HEK293T (cell line): ENCODE data around the gene TIMP2.
"Not testable (repeated sequence)": the region's sequence is repeated elsewhere in the genome, so short reads cannot be mapped to it uniquely, and the experiment has no call there.

ENCODE experiments used
- CTCF ChIA-PET: fragments of 350-600 bp; formaldehyde crosslinking; extraction: SDS; loops from one replicate; lab custom pipeline; 2021; ENCODE audit warnings: antibody characterized with exemption, inconsistent platforms; lab: Yijun Ruan, JAX
- POLR2A ChIA-PET: fragments of 350-600 bp; formaldehyde crosslinking; extraction: SDS; loops from one replicate; lab custom pipeline; 2020; ENCODE audit warnings: antibody characterized with exemption, inconsistent platforms; lab: Yijun Ruan, JAX
- DNase-seq: peaks from one replicate; pipeline ENCODE4 v3.0.0; 2012; ENCODE audit warnings: mixed read lengths; ENCODE audit errors: extremely low spot score
- ARNT ChIP-seq: fragments of 450-650 bp; IDR thresholded peaks from 2 replicates; pipeline ENCODE4 v1.6.1; 2017; ENCODE audit warnings: mild to moderate bottlenecking
- BHLHE40 ChIP-seq: fragments of 450-650 bp; IDR thresholded peaks from 2 replicates; pipeline ENCODE4 v1.6.1; 2016; ENCODE audit warnings: mild to moderate bottlenecking, moderate library complexity, borderline replicate concordance
- CTBP1 ChIP-seq: fragments of 450-650 bp; IDR thresholded peaks from 2 replicates; pipeline ENCODE4 v1.6.1; 2016; ENCODE audit warnings: borderline replicate concordance
- ELF4 ChIP-seq: fragments of 450-650 bp; IDR thresholded peaks from 2 replicates; pipeline ENCODE4 v1.6.1; 2017; ENCODE audit warnings: antibody characterized with exemption
- FOXA1 ChIP-seq: fragments of 450-650 bp; IDR thresholded peaks from 2 replicates; pipeline ENCODE4 v1.6.1; 2016; ENCODE audit warnings: mild to moderate bottlenecking
- FOXK2 ChIP-seq: fragments of 450-650 bp; IDR thresholded peaks from 2 replicates; pipeline ENCODE4 v1.6.1; 2016; ENCODE audit warnings: mild to moderate bottlenecking
- FOXM1 ChIP-seq: fragments of 450-650 bp; IDR thresholded peaks from 2 replicates; pipeline ENCODE4 v1.6.1; 2017; ENCODE audit warnings: mild to moderate bottlenecking, borderline replicate concordance
- HDGF ChIP-seq: fragments of 450-650 bp; IDR thresholded peaks from 2 replicates; pipeline ENCODE4 v1.6.1; 2017; ENCODE audit warnings: antibody characterized with exemption, borderline replicate concordance
- L3MBTL2 ChIP-seq: fragments of 450-650 bp; conservative IDR thresholded peaks from 2 replicates; pipeline ENCODE4 v1.6.1; 2016; ENCODE audit warnings: mild to moderate bottlenecking
- LEF1 ChIP-seq: fragments of 450-650 bp; IDR thresholded peaks from 2 replicates; pipeline ENCODE4 v1.6.1; 2017; ENCODE audit warnings: mild to moderate bottlenecking, borderline replicate concordance
- NFRKB ChIP-seq: fragments of 450-650 bp; IDR thresholded peaks from 2 replicates; pipeline ENCODE4 v1.6.1; 2016; ENCODE audit warnings: mild to moderate bottlenecking, moderate library complexity
- SP1 ChIP-seq: fragments of 450-650 bp; IDR thresholded peaks from 2 replicates; pipeline ENCODE4 v1.6.1; 2017
- SUZ12 ChIP-seq: fragments of 450-650 bp; IDR thresholded peaks from 2 replicates; pipeline ENCODE4 v1.6.1; 2016; ENCODE audit warnings: mild to moderate bottlenecking
- TARDBP ChIP-seq: fragments of 450-650 bp; IDR thresholded peaks from 2 replicates; pipeline ENCODE4 v1.6.1; 2016
- ZNF384 ChIP-seq: fragments of 450-650 bp; IDR thresholded peaks from 2 replicates; pipeline ENCODE4 v1.6.1; 2016
- TF ChIP-seq, protein P1 (sequence below): fragments of 450-650 bp; IDR thresholded peaks from 2 replicates; pipeline ENCODE4 v1.6.1; 2016

TIMP2 gene

DNA sequence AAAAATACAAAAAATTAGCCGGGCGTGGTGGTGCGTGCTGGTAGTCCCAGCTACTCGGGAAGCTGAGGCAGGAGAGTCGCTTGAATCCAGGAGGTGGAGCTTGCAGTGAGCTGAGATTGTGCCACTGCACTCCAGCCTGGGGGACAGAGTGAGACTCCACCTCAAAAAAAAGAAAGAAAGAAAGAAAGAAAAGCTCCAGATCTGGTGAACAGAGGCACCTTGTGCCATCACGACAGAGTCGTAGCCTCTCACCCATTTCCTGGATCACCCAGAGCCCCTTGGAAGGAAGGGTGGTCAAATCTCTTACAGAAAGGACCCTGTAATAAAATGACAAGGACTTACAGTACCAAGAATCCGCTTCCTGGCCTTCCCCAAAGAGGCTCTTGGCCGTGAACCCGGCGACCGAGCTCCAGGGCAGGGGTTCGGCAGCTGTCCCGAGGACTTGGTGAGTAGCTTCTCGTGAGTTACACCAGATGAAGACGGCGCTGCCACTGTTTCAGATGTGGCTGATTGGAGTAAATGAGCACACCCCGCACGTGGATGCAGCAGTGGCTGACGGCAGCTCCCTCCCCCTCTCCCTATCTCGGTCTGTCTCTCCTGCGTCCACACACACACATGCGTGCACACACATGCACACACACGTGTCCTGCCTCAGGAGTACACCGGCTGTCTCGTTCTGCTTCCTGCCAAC is 41.1 kb upstream of the TIMP2 start:
- ChIA-PET POLR2A (interaction anchor here (0.7 to 1.7 kb wide), 4 partner anchors 9 to 126 kb away, joined by 3 to 4 read pairs (median 4); partner anchors contain the start of gene USP36), CTCF (interaction anchor here (1.2 to 1.9 kb wide), 2 partner anchors 23 to 113 kb away, joined by 4 to 7 read pairs; no protein-coding TSS in a partner anchor)
- no peak for DNase-seq
- TF ChIP-seq CTBP1 (no peak), BHLHE40 (no peak), FOXK2 (no peak), FOXM1 (no peak), NFRKB (no peak), LEF1 (no peak), ARNT (no peak), TARDBP (no peak), FOXA1 (no peak), HDGF (no peak), SUZ12 (no peak), ELF4 (no peak), SP1 (no peak), L3MBTL2 (no peak), ZNF384 (no peak)
- TF ChIP-seq, protein P1, sequence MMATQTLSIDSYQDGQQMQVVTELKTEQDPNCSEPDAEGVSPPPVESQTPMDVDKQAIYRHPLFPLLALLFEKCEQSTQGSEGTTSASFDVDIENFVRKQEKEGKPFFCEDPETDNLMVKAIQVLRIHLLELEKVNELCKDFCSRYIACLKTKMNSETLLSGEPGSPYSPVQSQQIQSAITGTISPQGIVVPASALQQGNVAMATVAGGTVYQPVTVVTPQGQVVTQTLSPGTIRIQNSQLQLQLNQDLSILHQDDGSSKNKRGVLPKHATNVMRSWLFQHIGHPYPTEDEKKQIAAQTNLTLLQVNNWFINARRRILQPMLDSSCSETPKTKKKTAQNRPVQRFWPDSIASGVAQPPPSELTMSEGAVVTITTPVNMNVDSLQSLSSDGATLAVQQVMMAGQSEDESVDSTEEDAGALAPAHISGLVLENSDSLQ, result no peak

DNA sequence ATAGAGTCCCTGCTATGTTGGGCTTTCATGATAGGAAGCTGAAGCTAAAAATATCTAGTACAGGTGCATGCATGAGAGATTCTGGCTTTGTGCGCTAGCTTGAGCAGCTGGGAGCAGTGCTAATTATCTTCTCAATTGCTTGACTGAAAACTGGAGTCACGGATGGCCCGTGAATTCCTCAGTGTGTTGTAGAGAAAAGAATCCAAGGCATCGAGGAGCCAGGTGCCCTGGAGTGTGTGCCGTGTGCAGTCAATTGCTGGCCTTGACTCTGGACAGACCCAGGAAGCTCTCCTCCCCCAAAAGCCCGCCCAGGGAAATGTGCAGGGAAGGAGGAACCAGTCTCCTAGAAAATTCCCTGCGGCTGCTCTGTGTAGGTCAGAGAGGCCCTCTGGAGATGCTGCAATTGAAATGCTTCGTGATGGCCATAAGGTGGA is 40.3 kb upstream of the TIMP2 start:
- DNase-seq, result no peak
- ChIA-PET CTCF (interaction anchor here (1.2 to 1.9 kb wide), 3 partner anchors 22 to 113 kb away, joined by 4 to 7 read pairs (median 6); no protein-coding TSS in a partner anchor), POLR2A (interaction anchor here (0.9 to 1.7 kb wide), 3 partner anchors 10 to 125 kb away, joined by 3 to 4 read pairs (median 4); partner anchors contain the start of gene USP36)
- TF ChIP-seq HDGF, result no peak
- no peak for TF ChIP-seq FOXM1
- no peak for TF ChIP-seq ARNT
- no peak for TF ChIP-seq FOXK2
- no peak for TF ChIP-seq LEF1

DNA sequence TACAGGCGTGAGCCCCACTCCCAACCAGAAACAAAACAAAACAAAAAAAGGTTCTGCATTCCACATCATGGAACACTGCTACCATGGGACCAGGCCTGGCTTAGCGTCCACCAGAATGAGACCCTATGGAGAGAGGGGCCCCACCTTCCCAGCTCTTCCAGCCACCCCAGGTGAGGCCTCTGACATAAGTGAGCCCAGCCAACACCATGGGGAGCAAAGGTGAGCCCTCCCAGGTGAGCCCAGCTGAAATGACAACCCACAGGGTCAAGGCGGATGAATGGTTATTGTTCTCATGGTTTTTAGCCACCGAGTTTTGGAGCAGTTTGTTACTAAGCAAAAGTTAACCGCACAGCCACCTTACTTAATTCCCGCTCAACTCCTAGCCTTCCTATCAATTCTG is 38.2 kb upstream of the TIMP2 start:
- CTCF ChIA-PET, result no interaction called here
- POLR2A ChIA-PET, result no interaction called here
- DNase-seq, result no peak
- TF ChIP-seq LEF1 (no peak), ZNF384 (no peak), TARDBP (no peak), CTBP1 (no peak), HDGF (no peak), L3MBTL2 (no peak), ELF4 (no peak), BHLHE40 (no peak), FOXM1 (no peak), SP1 (no peak)

DNA sequence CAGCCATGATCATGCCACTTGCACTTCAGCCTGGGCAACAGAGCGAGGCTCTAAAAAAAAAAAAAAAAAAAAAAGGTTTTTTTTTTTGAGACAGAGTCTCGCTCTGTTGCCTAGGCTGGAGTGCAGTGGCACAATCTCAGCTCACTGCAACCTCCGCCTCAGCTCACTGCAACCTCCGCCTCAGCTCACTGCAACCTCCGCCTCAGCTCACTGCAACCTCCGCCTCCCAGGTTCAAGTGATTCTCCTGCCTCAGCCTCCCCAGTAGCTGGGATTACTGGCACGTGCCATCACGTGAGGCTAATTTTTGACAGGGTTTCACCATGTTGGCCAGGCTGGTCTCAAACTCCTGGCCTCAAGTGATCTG is 37.8 kb upstream of the TIMP2 start:
- POLR2A ChIA-PET, result interaction anchor here (0.9 kb wide), 1 partner anchor 122 kb away, joined by 3 read pairs; the partner anchor contains the start of gene USP36
- CTCF ChIA-PET, result interaction anchor here (1.1 kb wide), 1 partner anchor 9 kb away, joined by 8 read pairs; no protein-coding TSS in a partner anchor
- not testable (repeated sequence) for DNase-seq

DNA sequence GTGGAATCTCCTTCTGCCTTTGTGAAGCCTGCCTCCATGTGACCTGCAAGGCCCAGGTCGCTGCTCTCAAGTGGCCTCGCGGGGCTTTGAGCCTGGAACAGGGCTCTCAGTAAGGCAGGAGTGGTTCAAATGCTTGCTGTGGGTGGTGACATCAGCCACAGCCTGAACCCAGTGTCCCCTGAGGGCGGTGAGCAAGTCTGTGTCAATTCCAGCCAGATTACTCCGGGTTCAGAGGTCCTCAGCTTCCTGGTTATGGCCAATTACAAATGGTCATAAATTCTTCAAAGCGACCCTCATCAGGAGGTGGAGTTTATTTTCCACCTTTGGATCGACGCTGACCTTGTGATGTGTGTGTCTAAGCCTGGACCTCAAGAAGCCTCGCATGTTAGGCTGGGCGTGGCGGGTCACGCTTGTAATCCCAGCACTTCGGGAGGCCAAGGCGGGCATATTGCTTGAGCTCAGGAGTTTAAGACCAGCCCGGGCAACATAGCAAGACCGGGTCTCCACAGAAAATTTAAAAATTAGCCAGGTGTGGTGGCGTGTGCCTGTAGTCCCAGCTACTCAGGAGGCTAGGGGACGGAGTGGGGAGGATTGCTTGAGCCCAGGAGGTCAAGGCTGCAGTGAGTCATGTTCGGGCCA is 37.3 kb upstream of the TIMP2 start:
- ChIA-PET CTCF (interaction anchor here (0.6 to 1.1 kb wide), 2 partner anchors 9 to 1724 kb away, joined by 3 to 8 read pairs; no protein-coding TSS in a partner anchor), POLR2A (interaction anchor here (0.7 to 0.9 kb wide), 2 partner anchors 13 to 121 kb away, joined by 3 to 4 read pairs; partner anchors contain the start of gene USP36)
- no peak for DNase-seq
- no peak for TF ChIP-seq ELF4
- no peak for TF ChIP-seq SP1
- TF ChIP-seq L3MBTL2, result no peak
- TF ChIP-seq ZNF384, result no peak
- no peak for TF ChIP-seq HDGF
- TF ChIP-seq SUZ12, result no peak
- TF ChIP-seq TARDBP, result no peak
- TF ChIP-seq BHLHE40, result no peak
- TF ChIP-seq NFRKB, result no peak
- TF ChIP-seq ARNT, result no peak
- TF ChIP-seq LEF1, result no peak
- TF ChIP-seq, protein P1, result no peak
- TF ChIP-seq CTBP1, result no peak
- no peak for TF ChIP-seq FOXK2
- no peak for TF ChIP-seq FOXM1
- TF ChIP-seq FOXA1, result no peak

DNA sequence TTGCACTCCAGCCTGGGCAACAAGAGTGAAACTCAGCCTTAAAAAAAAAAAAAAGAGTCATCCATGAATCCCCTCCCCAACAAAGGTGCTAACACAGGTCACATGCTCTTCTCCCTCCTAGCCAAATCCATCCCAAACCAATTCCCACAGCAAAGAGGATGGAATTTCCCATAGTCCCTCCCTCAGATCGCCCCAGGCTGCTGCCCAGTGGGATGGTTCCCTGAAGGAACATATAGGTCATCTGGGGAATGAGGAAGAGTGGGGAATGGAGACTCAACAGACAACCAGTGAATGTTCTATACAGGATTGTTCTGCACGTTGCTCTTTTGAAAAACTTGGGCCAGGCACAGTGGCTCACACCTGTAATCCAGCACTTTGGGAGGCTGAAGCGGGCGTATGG is 36.4 kb upstream of the TIMP2 start:
- no peak for DNase-seq
- ChIA-PET CTCF (no interaction called here), POLR2A (no interaction called here)
- TF ChIP-seq TARDBP (no peak), CTBP1 (no peak), FOXK2 (no peak), FOXA1 (no peak), ZNF384 (no peak), ELF4 (no peak), SP1 (no peak), LEF1 (no peak), BHLHE40 (no peak), FOXM1 (no peak), NFRKB (no peak), SUZ12 (no peak), L3MBTL2 (no peak), HDGF (no peak), ARNT (no peak)
- TF ChIP-seq, protein P1, result no peak
